NCI-H1105 treated with DMSO at 0.1 percent for 48 hours (cell line): Measurements from ENCODE around the gene SEC61A2.
"Not testable (repeated sequence)": the region's sequence is repeated elsewhere in the genome, so short reads cannot be mapped to it uniquely, and the experiment has no call there.

Source experiments
- DNase-seq: peaks from one replicate; lab custom pipeline; 2025; lab: John Stamatoyannopoulos, UW

Gene SEC61A2

DNA sequence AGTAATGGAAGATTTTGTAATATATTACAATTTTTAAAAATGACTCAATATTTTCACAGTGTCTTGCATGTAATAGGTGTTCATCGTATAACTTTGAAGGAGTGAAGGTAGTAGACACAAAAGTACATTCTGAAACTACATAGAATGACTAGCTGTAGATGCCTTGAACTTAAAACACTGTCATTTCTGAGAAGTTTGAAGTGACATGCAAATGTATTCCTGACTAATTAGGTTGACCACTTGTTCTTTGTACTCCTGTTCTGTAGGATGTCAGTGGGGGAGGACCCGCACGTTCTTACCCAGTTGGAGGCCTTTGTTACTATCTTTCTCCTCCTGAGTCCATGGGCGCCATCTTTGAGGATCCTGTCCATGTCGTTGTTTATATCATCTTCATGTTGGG lies 31.2 kb downstream of the SEC61A2 start:
- DNase-seq, result no peak

DNA sequence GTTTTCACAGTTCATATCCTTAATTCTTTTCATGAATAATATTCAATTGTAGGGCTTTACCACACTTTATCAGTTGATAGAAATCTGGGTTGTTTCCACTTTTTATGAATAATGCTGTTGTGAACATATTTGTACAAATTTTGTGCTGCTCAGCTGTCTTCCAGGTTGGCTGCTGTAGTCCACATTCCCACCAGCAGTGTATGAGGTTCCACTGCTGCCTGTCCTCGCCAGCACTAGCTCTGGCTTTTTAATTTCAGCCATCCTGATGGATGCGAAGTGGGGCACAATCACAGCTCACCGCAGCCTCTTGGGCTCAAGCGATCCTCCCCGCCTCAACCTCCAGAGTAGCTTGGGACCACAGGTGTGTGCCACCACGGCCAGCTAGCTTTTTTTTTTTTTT lies 33.5 kb downstream of the SEC61A2 start:
- no peak for DNase-seq

DNA sequence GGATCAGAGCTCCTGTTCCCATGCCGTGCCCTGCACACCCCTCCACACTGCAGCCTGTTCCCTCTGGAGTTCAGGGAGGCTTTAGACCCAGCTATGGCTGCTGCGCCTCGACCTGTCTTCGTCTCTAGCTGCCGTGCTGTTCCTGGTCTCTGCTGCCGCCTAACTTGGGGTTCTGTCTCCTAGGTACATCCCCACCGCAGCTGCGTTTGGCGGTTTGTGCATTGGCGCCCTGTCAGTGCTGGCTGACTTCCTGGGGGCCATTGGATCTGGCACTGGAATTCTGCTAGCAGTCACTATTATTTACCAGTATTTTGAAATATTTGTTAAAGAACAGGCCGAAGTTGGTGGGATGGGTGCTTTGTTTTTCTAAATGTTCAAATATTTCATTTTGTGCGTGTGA lies 34.6 kb downstream of the SEC61A2 start:
- DNase-seq, result no peak

DNA sequence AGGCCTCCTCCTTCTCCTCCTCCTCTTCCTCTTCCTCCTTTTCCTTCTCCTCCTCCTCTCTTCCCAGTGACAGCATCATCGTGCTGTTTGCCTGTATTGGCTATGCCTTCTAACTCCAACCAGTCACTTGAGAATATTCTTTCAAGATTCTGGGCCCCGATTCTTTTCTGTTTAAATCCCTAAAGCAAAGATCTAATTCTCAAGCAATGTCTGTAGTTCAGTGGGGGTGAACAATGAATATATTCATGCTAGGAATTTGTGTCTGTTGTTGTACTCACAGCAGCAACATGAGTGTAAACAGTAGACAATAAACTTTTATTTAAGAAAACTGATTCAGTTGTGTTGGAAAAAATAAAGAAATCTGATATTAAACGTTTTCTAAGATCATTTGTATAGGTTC lies 35.6 kb downstream of the SEC61A2 start:
- no peak for DNase-seq

DNA sequence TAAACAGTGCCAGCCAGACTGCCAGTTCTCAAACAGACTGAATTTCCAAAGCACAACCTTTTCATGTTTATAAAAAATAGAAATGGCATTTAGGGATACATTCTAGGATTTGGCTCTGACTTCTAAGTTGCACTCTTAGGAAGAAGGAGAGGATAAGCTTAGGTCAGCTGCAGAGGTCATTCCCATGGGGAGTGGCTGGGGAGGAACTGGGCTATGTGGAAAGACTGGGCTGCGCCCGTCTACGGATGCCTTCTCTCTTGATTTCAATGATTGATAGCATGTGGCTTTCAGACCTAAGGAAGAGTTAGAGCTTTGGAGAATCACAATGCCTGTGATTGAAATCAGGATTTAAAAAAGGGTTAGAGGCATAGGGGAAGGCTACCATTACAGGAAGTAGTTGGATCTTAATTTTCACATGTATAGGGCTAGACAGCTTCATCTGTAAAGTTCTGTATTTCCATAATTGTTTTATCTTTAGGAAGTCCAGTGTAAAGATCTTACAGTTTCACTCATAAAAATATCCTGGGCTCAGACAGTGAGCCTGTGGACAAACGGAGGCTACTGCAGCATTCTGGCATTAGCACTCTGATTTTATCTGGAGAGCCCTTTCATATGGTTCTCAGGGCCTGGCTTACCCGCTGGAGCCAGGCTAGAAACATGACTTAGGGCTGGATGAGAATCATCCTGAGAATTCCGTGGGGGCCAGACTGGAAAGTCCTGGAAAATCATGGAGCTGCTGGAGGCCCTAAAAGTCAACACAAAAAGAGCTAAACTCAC lies 36.7 kb downstream of the SEC61A2 start:
- no peak for DNase-seq

DNA sequence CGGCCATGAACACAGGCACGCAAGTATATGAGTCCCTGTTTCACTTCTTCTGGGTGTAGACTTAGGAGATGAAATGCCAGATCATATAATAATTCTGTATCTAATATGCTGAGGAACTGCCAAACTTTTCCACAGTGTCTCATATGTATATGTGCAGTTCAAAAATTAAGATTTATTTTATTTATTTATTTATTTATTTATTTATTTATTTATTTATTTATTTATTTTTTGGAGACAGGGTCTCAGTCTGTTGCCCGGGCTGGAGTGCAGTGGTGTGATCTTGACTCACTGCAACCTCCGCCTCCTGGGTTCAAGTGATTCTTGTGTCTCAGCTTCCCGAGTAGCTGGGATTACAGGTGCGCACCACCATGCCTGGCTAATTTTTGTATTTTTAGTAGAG lies 42.0 kb downstream of the SEC61A2 start:
- not testable (repeated sequence) for DNase-seq

DNA sequence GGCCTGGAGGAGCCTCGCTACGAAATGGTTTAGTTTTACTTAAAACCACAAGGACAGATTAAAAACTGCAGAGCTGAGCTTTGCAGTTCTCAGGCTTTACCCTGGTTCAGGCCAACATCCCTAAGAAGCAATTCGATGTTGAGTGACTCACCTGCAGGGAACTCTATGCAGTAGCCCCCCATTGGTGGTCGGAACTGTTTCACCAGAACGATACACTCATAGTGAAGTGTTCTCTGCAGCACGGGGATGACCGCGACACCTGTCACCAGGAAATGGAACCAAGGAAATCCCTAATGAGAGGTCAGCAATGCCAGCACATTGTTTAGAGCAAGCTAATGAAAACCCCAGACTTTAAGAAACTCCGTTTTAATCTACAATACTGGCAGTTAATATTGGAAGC lies 48.2 kb downstream of the SEC61A2 start:
- no peak for DNase-seq

DNA sequence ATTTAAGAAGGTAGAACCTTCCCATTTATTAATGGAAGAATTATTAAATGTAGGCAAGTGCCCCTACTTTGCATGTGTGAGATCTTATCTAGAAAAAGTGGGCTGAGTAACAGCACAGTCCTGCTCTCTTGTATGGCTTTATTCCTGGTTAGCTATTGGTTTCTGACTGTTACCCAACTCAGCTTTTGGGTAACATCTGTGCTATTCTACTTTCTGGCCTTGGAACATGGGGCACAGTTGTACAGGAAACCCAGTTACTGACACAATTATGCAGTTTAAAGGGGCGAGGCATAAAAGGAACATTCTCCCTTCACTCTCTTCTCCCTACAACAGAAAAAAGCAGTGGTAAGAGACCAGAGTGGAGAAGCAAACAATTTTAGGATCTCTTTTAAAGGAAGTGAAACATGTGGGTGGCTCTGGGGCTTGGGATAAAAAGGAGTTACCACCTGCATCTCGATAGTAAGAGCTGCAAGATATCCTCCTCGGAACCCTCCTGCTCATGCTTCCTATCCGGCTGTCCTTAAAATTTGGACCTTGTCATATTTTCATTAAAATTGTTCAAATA lies 50.2 kb downstream of the SEC61A2 start:
- no peak for DNase-seq

DNA sequence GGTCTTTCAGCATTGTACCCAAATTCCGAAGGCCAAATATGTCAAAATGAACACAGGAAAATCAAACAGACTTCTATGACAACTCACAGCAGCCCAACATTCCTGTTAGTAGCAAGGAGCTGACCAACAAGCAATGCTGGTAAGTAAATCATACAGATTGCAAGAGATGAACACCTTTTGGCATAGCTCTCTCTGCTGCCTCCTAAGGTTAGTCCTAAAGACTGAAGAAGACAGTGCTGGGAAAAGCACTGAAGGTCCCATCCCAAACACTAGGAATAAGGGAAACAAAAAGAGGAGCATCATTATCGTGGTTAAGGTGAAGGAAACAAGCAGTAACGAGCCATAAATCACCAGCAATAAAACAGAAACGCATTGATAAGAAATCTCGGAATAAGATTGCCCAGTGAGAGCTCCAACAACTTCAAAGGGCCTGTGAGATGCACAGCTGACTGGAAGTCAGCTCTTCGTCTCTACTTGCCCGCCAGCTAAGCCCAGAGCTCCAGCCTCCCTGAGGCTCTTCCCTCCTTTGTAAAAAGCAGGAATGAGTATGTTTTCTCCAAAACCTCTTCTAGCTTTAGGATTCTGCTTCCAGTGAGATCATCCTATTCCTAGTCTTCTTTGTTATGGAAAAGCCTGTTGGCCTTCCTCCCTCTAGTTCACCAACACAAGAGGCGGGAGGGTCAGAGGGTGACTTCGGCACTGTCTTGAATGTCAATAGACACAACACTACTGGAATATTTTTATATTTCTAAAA lies 50.9 kb downstream of the SEC61A2 start:
- no peak for DNase-seq

DNA sequence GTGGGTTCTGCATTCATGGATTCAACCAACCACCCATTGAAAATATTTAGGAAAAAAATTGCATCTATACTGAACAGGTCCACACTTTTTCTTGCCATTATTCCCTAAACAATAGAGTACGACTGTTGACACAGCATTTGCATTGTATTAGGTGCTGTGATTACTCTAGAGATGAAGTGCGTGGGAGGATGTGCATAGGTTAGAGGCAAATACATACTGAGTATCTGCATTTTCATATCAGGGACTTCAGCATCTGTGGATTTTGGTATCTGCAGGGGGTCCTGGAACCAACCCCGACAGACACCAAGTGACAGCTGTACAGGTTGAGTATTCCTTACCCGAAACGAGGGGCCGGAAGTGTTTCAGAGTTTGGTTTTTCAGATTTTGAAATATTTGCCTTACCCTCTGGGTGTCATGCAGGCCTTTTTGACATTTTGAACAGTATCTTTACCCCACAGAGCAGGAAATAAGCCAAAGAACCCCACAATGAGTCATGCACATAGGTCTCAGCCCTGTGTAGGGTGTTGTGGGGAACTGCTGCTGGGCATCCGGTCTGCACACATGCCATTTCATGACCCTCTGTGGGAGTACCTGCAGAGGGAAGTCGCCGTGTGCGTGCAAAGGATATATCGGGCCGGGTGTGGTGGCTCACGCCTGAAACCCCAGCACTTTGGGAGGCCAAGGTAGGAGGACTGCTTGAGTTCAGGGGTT lies 51.7 kb downstream of the SEC61A2 start:
- no peak for DNase-seq

DNA sequence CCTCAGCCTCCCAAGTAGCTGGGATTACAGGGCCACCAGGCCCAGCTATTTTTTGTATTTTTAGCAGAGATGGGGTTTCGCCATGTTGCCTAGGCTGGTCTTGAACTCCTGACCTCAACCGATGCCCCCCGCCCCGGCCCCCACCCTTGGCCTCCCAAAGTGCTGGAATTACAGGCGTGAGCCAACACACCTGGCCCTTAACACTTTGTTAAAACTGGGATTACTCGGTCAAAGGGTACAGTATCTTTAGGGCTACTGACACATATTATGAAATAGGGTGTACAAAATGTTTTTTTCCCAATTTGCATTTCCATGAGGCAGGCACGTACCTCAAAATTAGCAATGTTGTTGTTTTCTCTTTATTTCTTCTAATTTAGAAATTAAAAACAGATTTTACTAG lies 54.7 kb downstream of the SEC61A2 start:
- DNase-seq, result no peak

DNA sequence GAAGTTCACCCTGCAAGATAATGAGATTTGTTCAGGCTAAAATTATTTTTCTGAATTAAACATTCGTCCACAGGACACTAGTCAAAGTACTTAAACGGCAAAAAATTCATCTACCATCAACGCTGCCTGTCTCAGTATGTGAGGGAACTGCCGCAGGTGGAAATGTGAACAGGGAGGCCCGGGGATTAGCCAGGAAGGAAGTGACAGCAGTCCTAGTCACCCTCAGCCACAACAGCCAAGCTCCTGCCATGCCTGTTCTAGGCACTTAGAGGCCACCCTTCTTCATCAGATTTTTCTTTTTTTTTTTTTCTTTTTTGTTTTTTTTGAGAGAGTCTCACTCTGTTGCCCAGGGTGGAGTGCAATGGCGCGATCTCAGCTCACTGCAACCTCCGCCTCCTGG lies 56.8 kb downstream of the SEC61A2 start:
- no peak for DNase-seq

DNA sequence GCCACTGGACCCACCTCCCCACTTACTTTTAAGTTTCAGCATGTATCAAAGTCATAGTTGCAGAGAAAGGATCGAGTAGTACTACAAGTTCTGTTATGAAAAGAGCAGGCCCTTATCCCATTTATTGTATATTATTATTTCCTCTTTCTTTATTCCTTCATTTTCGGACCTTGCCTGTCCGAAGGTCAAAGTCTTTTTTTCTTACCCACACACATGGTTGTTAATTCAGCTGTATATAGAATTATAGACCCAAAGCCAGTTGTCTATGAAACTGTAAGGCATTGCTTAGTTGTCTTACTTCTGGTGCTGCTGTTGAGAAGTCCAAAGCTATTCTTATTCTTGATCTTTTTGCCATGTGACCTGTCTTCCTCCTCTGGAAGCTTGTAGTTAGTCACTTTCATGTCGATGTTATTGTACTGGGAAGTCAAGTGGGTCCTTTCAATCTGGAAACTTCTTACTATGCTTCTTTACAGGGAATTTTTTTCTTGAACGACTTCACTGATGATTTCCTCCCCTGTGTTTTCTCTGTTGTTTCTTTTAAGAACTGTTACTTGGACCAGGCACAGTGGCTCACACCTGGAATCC lies 57.9 kb downstream of the SEC61A2 start:
- DNase-seq, result no peak

DNA sequence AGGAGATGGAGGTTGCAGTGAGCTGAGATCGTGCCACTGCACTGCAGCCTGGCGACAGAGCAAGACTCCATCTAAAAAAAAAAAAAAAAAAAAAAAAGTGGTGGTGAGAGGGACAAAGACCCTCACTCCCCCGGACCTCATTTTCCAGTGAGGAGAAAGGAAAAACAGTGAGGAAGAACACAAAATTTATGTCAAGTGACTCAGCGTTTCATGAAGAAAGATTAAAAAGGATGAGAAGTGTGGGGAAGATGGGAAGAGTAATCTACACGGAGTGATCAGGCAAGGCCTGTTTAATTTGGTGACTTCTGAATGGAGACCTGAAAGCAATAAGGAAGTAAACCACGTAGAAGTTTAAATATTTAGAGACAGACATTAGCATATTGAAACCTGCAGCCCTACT lies 59.2 kb downstream of the SEC61A2 start:
- DNase-seq, result no peak

DNA sequence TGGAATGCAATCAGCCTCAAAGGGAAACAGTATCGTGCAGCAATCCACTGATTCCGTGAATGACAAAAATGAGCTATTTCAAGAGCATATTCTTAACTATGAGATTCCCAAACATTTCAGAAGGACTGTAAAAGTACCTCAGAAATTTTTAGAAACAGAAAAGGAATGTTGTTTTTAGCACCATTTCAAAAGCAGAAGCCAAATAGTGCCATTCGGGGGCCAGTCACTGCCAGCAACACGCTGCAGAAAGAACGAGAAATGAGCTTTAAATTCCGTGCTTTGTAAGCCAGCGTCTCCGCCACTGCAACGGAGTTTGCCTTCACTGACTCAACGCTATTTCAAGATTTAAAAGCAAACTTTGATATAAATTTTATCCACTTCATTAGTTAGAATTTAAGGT lies 59.9 kb downstream of the SEC61A2 start:
- no peak for DNase-seq

DNA sequence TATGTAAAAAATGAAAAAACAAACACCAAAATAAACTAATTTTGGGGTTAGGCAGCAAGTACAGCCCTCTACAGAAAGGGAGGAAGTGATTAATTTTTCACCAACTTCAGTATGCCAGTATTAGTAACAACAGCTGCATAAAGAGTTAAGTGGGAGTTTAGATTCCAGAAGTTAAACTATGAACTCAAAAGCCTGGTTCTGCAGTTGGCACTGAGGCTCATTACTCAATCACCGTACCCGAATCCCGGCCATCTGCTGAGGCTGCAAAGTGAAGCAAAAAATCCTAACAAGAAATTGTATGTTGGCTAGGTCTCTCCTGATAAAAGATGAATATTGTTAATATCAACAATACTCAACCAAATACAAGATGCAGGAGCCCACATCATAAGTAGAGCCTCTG lies 62.2 kb downstream of the SEC61A2 start:
- no peak for DNase-seq

DNA sequence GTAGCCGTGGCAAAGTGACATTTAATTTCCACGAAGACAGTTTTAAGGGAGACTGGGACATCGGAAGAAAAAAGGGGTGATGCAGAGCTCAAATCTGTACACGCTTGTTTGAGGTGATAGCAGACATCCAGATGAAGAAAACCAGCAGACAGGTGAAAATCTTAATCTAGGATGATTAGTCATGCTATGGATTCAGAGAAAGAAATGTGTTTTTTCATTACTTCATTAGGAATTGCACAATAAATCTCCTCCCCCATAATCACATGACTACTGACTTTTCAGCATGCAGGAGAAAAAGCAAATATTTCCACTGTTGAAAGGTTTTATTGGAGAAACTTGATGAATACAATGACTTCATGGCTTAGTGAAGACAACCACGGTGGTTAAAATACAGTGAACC lies 63.7 kb downstream of the SEC61A2 start:
- DNase-seq, result no peak

DNA sequence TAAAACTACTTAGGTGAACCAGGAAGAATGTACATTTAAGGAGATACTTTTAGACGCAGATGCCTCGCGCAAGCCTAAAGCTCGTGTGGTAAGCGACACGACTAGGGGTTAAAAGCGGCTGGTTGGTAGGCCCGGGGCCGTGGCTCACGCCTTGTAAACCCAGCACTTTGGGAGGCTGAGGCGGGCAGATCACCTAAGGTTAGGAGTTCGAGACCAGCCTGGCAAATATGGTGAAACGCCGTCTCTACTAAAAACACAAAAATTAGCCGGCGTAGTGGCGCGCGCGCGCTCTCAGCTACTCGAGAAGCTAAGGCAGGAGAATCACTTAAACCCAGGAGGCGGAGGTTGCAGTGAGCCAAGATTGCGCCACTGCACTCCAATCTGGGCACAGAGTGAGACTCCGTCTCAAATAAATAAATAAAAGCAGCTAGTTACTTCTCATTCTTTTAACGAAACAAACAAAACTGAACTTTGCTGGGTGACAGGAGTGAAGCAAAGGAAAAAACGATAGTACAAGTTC lies 65.3 kb downstream of the SEC61A2 start:
- DNase-seq, result no peak

DNA sequence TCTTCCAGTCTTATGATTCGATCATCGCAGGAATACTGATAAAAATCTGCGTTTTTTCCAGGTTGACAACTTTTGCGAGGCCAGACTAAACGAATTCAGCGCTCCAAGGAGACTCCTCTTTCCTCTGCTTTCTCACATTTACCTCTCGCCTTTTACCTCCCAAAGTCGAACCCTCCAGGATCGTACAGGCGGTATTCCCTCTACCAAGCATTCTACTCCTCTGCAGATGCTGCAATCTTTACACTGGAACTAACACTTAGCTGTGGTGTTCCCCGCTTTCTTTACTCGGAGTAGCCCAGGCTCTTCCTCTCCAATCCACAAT lies 65.8 kb downstream of the SEC61A2 start:
- no peak for DNase-seq

DNA sequence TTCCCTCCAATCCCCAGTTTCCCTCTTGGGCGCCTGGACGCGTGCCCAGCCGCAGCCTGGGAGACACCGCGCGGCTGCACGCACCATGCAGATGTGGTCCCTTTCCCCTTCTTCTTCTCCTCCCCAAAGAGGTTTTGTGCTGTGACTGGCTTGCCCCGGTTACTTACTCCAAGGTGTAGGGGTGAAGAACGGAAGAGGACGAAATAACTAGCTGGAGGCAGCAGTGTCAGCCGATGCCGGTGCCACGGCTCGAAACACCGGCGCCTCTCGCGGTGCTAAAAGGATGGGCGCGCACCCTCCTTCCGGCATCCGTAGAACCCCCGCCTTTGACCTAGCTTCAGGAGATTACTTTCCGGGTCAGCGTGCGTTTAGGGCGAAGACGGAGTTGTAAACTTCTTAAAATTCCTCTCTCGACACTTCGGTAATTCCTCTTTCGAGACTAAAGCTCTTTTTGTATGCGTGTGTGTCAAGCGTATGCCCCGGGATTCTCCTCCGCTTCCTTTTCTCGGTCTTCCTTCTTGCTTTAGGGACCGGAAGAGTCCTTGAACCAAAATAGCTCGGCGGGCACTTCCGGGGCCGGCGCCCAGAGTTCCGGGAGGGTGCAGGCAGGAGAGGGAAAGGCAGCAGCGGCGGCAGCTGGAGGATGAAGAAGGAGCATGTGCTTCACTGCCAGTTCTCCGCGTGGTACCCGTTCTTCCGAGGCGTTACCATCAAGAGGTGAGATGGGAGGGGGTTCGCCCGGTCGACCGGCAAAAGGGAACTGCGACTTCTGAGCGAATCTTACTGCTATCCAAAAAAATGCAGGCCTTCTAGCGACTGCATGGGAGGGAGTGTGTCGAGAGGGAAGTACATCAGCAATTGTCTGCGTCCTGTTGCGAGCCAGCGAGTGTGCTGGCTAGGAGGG lies 66.4 kb downstream of the SEC61A2 start, which contains the start of the genes CDC123 and NUDT5:
CDC123 (plus strand) TSS at position 586 of the 904 bp plus-strand sequence; CDS start at position 644, 58 bp downstream.
NUDT5 (minus strand) TSS at position 289 of the 904 bp plus-strand sequence. CDS start 9,600 bp downstream, outside the sequence.
- DNase-seq, result peak; percentile 80
